Stimulated activated CD4-positive, alpha-beta T cell treated with anti-CD3 and anti-CD28 coated beads, Interleukin-2, amount 100 ng/mL, for 48 hours (primary cell): ENCODE results near the gene OOEP.

ENCODE experiments used
- DNase-seq, 2 donors: peaks; one replicate each; pipeline ENCODE4 v3.0.0-alpha.2; 2020

The OOEP gene

DNA sequence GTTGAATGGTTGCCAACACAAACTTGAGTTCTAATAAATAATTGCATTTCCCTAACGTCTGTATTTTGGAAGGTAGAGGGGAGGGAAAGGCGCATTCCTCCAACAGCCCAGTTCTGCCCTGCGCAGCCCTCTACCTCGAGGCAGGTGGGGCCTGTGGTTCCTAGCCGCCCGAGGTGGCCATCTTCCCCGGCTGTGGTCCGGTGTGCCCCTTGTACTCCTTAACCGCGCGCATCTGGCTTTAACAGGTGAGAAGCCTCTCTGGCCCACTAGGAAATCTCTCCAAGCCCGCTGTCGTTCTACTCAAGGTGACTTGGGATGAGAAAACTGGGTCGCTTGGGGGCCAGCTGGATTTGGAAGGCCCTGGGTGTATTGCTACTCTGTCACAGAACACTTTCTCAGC is 5.6 kb downstream of the OOEP start:
- no peak for DNase-seq

DNA sequence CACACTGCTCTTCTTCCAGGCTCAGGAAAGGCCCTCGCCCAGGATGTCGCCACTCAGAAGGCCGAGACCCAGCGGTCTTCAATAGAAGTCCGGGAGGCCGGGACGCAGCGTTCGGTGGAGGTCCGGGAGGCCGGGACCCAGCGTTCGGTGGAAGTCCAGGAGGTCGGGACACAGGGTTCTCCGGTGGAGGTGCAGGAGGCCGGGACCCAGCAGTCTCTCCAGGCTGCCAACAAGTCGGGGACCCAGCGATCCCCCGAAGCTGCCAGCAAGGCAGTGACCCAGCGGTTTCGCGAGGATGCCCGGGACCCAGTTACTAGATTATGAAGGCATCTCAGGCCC is 6.2 kb downstream of the OOEP start:
- DNase-seq = no peak

DNA sequence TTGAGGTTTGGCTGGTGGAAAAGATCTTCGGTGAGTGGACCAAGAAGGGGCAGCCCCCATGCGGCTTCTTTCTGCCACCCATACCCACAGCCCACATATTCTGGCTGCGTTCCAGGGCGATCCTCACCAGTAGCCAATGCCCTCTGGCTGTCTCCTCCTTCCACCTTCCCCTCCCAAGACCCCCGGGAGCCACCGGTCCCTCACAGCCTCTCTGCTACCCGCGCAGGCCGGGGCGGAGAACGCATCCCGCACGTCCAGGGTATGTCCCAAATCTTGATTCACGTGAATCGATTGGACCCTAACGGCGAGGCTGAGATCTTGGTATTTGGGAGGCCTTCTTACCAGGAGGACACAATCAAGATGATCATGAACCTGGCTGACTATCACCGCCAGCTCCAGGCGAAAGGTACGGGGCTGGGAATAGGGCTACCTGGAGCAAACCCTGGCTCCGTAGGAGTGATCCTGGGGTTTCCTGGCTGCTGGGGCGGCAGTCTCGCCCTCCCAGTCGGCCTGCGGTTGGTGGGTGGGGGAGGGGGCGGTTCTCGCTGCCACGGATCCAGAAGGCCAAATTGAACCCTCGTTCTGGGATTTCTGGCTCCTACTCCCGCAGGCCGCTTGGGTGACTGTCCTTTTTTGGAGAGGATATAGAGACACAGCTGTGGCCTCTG is 6.7 kb downstream of the OOEP start:
- DNase-seq = no peak

DNA sequence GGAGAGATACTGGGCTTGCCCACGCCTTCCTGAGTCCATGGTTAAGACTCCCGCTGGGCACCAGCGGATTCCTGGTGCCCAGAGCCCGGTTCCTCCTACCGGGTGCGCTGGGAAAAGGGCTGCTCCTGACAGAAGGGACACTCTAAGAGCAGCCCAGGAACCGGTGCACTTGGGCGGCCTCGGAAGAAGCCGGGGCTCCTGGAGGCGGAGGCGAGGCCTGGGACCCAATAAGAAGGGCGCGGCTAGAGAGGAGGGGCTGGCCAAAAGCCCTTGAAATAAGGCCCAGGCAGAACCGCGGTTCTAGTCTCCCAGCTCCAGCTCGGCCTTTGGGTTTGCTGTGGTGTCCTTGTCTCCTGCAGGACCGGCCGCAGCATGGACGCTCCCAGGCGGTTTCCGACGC is 7.3 kb downstream of the OOEP start, which contains the start of gene KHDC3L:
Gene KHDC3L (plus strand): TSS at position 301 of the 400 bp plus-strand sequence. CDS start 72 bp downstream, at position 373.
- no peak for DNase-seq

DNA sequence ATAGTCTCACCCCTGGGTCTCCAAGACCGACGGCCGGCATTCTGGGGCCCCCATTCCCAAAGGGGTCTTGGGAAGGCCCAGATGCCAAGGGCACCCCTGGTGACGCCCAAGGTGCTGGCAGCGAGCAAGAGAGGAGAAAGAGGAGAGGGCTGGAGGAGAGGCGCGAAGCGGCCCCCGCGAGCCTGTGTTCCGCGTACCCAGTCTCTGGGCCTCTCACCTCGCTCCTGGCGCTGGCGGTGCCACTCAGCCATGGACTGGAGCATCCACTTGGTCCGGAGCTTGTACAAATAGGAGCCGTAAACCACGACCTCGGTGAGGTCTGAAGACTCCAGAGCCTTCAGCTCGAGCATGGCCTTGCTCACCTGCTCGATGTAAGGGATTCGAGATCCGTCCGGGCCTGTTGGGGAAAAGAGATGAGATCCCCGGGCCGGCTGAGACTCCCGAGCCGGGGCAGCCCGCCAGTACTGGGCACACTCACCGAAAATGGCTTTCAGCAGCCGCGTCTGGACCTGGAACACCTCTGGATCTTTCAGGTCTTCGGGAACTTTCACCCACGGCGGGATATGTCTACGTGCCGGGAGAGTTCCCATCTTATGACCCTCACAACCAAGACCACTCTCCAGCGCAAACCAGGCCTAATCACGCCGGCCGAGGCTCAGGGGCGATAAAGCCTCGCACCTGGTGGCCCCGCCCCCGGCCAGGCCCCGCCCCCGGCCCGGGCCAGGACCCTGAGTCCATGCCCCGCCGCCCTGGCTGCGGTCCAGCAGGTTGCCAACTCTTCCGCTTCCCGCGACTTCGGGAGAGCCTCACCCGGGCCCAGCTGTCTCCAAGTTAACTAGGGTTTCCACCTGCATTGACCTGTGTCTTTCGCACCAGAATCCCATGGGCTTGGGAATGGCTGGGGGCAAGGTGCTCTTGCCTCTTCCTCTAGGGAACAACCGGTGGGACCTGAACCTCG is 15.8 kb downstream of the OOEP start, which contains the start of gene DPPA5:
Gene DPPA5 (minus strand): TSS at position 641 of the 958 bp plus-strand sequence. CDS start 51 bp downstream, at position 590.
- no peak for DNase-seq

DNA sequence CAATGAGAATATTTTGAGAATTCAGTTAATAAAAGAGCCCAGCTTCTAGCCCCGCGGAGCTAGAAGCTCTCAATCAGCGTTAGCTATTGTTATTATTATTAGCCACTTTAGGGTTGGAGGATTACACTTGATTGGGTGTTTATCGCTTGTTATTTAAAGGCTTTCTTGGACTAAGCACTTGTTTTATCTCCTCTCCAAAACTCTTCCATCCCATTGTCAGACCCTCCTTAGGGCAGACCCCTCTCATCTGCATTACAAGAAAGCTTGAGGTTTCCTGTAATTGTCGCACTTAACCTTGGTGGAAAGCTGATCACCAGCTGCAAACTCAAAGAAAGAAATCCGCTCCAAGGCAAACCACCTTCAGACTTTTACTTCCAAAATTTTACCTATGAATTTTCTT is 20.4 kb downstream of the OOEP start:
- no peak for DNase-seq

DNA sequence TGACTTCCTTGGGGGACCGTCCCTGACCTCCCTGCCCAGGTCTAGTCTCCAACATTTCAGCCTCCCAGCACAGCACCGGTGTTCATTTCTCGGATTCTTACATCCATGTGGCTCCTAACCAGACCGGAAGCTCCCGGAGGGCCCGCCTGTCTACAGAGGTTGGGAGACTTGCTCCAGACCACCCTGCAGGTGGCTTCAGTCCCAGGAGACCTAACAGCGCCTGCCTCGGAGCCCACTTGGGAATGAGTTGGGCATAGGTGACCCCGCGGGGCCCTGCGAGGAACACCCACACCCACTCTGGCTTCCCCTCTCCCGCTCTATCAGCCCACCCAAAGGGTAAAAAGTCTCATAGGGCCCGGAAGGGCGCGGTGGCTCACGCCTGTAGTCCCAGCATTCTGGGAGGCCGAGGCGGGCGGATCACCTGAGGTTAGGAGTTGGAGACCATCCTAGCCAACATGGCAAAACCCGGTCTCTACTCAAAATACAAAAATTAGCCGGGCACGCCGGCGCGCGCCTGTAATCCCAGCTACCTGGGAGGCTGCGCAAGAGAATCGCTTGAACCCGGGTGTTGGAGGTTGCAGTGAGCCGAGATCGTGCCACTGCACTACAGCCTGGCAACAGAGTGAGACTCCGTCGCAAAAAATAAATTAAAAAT is 21.0 kb downstream of the OOEP start:
- DNase-seq = no peak

DNA sequence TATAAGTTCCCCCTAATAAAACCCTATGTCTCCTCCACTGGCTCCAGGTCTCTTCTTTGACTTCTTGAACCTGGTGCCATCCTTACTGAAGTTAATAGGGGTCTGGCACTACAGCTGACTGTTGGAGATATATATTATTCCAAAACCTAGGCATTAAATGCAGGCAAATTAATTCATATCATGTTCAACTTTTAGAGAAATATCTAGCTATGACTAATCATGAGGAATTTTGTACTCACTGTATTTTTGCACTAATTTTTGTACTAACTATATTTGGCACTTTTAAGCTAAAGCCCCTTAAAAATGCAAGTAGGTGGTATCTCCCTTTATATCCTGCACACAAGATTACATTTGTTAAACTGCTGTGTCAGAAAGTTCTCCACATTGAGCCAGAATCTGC is 26.5 kb downstream of the OOEP start:
- DNase-seq = no peak

DNA sequence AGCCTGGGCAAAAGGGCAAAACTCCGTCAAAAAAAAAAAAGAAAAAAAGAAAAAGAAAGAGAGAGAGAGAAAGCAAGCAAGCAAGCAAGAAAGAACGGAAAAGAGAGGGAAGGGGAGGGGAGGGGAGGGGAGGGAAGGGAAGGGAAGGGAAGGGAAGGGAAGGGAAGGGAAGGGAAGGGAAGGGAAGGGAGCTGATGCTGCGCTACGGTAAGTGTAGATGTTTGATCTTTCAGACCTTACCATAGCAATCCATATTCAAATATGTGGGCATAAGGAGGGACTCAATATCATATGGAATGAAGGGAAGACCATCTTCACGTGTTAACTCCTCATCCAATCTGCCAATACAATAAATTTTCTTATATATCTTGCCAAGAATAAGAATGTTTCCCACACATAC is 27.5 kb downstream of the OOEP start:
- no peak for DNase-seq

DNA sequence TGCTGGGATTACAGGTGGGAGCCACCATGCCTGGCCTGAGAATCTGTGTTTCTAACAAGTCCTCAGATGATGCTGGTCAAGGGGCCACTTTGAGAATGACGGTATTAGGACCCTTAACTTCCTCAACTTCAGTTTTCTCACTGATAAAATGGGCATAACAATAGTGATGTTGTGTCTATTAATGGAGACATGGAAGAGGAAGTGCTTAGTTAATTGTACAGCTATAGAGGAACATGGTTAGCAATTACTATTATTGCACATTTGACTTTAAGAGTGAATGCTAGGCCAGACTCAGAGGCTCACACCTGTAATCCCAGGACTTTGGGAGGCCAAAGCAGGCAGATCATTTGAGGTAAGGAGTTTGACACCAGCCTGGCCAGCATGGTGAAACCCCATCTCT is 28.4 kb downstream of the OOEP start:
- no peak for DNase-seq

DNA sequence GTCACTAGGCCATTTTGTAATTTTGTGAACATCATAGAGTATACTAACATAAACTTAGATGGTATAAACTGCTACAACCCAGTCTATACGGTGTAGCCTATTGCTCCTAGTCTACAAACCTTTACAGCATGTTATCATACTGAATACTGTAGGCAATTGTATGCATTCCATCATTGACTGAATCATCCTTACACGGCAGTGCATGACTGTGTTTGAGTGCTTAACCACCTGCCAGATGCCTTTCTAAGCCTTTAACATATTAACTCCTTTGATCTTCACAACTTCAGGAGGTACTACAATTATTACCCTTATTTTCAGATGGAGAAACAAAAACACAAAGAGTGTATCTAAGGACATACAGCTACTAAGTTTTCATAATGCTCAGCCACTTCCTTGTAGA is 29.6 kb downstream of the OOEP start:
- no peak for DNase-seq

DNA sequence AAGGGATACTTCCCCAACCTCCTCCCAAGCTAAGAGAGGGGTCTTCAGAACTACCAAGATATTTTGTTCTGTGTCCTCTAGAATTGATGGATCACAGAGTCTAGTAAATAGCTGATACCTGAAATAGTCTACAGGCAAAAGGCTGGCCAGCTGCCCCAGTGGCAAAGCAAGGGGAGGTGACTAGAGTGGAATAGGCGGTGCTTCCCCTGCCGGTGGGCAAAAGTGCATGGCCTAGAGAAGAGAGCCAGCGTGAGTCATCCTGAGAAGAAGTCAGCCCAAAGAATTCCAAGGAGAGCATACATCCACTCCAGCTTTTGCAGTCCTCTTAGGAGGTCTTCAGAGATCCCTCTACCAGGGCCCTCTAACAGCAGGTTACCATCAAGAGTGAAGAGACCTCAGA is 30.4 kb downstream of the OOEP start:
- no peak for DNase-seq

DNA sequence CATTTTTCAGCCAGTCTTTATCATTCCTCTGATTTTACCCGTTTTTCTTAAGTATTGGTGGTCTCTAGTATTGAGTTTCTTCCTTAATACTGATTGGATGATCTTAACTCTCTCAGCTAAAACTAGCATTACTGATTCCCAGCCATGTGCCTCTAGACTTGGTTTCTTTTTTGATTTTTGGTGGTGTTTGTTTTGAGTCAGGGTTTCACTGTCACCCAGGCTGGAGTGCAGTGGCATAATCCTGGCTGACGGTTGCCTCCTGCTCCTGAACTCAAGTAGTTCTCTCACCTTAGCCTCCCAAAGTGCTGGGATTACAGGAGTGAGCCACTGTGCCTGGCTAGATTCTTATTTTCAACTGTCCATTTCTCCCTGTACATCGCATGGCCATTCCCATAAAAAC is 40.5 kb downstream of the OOEP start:
- DNase-seq = no peak

DNA sequence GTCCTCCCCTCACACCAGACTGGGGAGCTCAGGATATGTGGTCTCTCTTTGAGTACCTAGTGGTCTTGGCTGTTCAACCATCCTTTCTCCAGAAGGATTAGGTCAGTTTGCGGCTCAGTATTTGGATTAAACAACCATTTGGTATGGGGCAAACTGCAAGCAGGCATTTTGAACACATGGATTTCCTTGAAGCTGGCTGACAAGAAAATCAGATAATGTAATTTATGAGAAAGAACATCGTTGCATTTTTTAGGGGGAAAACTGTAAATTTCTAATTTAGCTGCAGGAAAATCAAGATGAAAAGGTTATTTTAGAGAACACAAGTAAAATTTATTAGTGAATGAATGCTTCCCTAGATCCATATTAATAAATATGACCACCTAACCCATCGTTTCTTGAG is 40.9 kb downstream of the OOEP start:
- no peak for DNase-seq

DNA sequence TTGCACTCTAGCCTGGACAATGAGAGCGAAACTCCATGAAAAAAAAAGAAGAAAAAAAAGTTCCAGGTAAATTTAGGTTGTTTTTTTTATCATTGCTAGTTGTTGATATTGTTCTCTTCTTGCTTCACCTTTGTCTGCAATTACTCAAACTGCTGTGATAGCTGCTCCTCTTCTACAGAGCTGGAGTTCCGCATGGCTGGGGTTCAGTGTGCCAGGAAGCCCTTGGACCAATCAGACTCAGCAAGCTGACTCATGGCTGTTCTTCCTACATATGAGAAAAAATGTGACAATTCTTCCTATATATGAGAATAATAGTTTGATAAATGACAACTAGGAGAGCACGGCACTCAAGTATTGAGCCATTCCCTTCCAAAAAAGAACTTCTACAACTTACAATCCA is 44.0 kb downstream of the OOEP start:
- no peak for DNase-seq

DNA sequence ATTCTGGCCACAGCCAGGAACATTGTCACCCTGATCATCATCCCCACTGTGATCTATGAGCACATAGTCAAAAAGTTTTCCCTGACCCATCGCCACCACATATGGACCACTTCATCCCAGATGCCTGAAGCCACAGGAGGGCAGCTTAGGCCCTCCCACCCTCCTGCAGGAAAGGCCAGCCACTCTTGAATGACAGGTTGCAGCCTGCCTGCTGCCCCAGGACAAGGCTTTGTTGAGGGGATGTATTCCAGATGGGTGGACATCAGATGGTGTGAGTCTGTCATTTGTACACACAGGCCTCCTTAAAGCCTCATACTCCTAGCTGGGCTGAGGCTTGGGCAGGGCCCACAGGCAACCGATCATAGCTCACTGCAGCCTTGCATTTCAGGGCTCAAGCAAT is 46.4 kb downstream of the OOEP start:
- DNase-seq = no peak
